HG02884 (cell line): ENCODE measurements around the gene ARF6.
A peak's percentile ranks its signal among the peaks of the same experiment; 100 is the strongest.
"Not testable (repeated sequence)": the region's sequence is repeated elsewhere in the genome, so short reads cannot be mapped to it uniquely, and the experiment has no call there.

Source experiments
- ATAC-seq: cut with Tn5 transposase; IDR thresholded peaks from one replicate; pipeline ENCODE4 v1.9.1; 2021; ENCODE audit warnings: mild to moderate bottlenecking, moderate library complexity; ENCODE audit not compliant: unreplicated experiment

Gene ARF6

DNA sequence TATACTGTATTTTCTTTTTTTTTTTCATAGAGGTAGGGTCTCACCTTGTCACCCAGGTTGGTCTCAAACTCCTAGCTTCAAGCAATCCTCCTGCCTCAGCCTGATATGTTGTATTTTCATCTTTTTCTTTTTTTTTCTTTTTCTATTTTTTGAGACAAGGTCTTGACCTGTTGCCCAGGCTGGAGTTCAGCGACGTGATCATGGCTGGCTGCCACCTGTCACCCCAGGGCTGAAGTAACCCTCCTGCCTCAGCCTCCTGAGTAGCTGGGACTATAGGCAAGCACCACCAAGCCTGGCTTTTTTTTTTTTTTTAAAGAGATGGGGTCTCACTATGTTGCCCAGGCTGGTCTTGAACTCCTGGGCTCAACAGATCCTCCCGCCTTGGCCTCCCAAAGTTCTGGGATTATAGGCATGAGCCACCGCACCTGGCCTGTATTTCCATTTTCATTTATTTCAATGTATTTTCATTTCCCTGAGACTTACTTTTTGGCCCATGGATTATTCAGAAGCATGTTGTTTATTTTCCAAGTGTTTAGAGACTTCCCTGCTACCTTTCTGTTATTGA, 16.2 kb upstream of the ARF6 start:
- no peak for ATAC-seq

GRCh38 chr14:49879646-49880204, 13.2 kb upstream of the ARF6 start:
- peak; percentile 70 for ATAC-seq

- ATAC-seq, result no peak
Measured at GRCh38 chr14:49880267-49881064, 12.4 kb upstream of the ARF6 start.

DNA sequence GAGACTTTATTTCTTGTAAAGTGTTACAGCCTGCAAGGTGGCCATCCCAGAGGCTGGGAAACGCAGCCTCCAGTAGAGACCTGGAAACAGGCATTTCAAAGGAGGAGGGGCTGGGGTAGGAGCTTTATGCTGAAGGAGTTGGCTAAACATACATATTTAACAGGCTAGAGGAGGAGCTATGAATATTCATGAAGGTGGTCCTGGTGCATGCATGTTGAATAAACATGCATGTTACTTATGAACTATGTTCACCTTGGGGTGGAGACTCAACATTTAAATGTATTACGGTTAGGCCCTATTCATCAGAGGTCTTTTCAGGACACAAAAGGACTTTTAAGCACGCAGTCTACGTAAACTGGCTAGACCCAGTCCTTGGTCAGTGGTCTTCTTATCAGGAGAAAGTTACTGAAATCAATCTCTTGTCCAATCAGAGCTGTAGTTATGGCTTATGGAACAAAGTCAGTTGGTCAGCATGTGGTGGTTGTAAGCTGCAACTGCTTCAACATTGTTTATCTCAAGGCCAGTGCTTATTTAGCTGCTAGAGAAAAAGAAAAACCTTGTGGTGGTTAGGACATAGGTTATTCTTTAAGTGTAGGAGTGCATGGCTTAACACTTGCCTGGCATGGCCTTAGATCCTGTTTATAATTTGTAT, 11.4 kb upstream of the ARF6 start:
- no peak for ATAC-seq

DNA sequence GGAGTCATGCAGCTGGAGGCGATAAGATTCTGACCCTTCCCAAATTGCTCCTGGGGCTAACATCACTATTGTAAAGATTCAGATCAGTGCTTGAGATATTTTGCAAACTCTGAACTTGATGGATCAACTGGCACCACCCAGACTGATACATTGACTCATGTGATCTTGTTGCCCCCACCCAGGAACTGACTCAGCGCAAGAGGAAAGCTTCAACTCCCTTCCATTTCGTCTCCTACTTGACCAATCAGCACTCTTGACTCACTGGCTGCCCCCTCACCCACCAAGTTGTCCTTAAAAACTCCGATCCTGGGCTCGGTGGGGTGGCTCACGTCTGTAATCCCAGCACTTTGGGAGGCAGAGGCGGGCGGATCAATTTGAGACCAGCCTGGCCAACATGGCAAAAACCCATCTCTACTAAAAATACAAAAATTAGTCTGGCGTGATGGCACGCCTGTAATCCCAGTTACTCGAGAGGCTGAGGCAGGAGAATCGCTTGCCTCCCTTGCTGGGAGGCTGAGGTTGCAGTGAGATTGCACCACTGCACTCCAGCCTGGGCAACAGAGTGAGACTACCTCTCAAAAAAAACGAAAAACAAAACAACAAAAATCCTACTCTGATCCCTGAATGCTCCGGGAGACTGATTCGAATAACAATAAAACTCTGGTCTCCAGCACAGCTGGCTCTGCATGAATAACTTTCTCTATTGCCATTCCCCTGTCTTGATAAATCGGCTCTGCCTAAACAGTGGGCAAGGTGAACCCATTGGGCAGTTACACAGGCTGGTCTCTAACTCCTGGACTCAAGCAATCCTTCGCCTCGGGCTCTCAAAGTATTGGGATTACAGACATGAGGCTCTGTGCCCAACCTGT, 9.8 kb upstream of the ARF6 start:
- ATAC-seq, result no peak

GRCh38 chr14:49886523-49886922, 6.4 kb upstream of the ARF6 start:
- ATAC-seq, result no peak

DNA sequence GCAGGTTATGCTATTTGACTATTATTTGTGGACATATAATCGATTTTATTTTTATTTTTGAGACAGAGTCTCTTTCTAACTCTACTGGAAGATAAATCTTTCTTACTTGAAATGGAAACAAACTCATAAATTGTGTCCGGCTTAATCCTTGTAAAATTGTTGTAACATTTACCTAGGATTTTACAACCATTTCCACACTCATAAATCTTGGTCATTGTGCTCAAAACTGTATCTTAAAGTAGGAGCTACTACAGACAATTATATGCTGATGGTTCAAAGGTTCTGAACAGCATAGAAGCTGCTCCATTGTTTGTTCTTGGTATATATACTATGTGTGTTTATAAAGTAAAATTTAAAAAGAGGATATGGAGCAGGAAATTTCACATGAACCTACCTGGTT, 4.6 kb upstream of the ARF6 start:
- no peak for ATAC-seq

DNA sequence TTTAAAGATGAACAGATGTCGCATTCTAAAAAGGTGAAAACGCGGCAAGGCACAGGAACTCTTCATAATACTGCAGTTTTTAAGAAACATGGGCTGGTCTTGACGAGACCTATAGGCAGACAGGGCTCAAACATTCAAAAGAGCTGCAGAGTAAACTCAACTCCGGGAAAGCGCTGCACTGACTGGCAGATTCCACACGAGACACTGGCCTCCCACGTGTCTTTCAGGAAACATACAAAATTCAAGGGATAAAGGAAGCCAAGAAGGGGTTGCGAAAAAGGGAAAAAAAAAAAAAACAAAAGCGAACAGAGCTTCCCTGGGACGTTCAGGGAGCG, 614 bp upstream of the ARF6 start:
- peak; percentile 36 for ATAC-seq

DNA sequence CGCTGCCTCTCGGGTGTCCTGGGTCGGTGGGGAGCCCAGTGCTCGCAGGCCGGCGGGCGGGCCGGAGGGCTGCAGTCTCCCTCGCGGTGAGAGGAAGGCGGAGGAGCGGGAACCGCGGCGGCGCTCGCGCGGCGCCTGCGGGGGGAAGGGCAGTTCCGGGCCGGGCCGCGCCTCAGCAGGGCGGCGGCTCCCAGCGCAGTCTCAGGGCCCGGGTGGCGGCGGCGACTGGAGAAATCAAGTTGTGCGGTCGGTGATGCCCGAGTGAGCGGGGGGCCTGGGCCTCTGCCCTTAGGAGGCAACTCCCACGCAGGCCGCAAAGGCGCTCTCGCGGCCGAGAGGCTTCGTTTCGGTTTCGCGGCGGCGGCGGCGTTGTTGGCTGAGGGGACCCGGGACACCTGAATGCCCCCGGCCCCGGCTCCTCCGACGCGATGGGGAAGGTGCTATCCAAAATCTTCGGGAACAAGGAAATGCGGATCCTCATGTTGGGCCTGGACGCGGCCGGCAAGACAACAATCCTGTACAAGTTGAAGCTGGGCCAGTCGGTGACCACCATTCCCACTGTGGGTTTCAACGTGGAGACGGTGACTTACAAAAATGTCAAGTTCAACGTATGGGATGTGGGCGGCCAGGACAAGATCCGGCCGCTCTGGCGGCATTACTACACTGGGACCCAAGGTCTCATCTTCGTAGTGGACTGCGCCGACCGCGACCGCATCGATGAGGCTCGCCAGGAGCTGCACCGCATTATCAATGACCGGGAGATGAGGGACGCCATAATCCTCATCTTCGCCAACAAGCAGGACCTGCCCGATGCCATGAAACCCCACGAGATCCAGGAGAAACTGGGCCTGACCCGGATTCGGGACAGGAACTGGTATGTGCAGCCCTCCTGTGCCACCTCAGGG, 679 bp downstream of the ARF6 start:
- peak; percentile 27 for ATAC-seq

DNA sequence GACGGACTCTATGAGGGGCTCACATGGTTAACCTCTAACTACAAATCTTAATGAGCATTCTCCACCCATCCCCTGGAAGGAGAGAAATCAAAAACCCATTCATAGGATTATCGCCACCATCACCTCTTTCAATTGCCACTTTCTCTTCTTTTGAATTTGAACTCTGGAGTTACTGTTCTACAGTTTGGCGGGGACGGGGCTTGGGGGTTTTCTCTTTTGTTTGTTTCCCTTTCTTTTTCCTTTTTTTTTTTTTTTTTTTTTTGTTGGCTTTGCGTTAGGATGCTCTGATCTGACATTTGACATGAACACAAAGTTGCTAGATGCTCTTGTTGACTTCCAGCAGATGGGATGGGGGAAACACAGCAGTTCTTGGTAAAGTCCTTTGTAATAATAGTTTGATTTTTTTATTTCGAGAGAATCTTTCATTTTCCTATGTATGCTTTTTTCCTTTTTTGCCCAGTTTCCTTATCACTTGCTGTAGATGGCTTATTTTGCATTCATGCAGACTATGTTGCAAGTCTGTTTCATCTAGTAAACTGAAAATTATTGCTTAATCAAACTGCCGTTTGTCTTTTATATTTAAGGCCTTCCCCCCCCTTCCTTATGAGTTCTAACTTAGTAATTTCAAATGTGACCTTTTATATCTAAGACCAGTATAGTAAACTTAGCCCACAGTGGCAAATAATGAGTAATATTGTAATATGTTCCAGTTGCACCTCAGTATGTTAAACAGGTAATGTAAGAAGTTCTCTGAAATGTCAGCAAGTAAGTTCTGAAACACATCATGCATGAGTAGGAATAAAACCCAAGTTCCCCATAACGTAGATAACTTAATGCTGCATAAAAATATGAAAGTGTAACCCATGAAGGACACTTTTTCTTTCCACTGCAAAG, 1.6 kb downstream of the ARF6 start:
- not testable (repeated sequence) for ATAC-seq

DNA sequence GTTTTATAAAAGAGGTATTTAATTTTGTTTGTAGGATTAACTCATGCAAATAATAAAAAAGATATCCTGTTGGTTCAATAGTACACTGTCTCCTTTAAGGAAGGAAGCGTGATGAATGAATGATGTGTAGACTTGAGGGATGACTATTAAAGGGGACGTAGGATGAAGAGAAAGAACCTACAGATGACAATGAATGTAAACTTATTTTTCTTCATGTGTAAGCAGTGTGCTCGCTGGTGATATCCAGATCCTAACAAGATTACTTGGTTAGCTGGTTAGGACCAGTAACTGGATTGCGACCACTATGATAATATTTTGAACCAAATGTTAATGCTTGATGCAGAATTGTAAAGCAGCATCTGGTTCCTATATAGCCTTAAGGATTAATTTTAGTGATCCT, 2.6 kb downstream of the ARF6 start:
- ATAC-seq, result no peak

GRCh38 chr14:49896272-49896671, 3.4 kb downstream of the ARF6 start:
- ATAC-seq, result not testable (repeated sequence)

GRCh38 chr14:49896966-49897365, 4.1 kb downstream of the ARF6 start:
- no peak for ATAC-seq

DNA sequence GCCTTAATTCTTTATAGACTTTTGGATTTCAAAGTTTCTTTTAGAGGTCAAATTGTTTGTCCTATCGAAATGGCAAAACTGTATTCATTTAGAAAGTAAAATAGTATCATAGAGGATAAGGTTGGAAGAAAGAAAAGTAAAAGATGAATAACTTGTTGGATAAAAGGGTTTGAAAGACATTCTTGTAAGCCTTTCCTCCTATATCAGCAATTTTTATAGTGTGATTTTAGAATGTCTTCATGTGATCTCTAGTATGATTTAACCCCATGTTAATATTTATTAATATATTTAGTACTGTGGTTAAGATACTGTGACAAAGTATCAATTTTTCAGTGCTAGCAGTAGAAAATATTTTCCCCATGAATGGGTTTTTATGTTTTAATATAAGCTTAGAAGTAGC, 4.5 kb downstream of the ARF6 start:
- ATAC-seq, result no peak

GRCh38 chr14:49897965-49898364, 5.1 kb downstream of the ARF6 start:
- ATAC-seq, result no peak

GRCh38 chr14:49898485-49898884, 5.6 kb downstream of the ARF6 start:
- ATAC-seq, result no peak

DNA sequence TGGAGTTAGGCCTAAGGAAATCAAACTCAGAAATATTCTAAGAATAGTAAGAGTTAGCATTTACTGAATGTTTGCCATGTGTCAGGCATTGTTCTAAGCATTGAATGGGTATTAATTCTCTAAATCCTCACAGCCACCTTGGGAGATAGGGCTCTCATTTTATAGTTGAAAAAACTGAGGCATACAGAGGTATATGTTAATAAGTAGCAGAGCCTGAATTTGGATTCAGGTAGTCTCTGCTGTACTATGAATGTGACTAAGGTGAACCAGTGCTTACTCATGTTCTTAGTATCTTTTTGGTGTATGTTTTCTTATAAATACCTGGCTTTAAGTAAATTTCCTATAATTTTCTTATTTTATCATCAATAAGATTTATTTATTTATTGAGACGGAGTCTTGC, 8.1 kb downstream of the ARF6 start:
- ATAC-seq, result no peak

DNA sequence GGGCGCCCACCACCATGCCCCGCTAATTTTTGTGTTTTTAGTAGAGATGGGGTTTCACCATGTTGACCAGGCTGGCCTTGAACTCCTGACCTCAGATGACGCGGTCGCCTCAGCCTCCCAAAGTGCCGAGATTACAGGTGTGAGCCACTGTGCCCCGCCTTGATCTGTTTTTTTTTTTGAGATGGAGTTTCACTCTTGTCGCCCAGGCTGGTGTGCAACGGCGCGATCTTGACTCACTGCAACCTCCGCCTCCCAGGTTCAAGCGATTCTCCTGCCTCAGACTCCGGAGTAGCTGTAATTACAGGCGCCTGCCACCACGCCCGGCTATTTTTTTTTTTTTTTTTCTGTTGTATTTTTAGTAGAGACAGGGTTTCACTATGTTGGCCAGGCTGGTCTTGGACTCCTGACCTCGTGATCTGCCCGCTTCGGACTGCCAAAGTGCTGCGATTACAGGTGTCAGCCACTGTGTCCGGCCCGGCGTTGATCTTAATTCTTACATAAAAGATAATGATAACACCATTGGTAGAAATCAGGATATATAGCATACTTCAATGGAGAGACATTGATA, 9.9 kb downstream of the ARF6 start:
- ATAC-seq, result not testable (repeated sequence)

DNA sequence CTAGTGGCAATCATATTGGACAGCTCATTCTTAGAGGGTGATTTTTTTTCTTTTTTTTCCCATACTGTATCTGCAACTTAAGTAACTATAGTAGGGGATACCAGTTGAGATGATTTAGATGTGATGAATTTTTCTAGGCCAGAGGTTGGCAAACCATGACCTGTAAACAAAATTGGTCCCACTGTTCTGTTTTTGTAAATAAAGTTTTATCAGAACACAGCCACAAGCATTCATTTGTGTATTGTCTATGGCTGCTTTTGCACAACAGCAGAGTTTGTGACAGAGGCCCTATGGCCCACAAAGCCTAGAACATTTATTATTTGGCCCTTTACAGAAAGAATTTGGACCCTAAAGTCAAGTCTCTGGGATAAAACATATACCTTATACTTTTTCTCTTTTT, 11.4 kb downstream of the ARF6 start:
- ATAC-seq, result no peak
